GM10266 (cell line): ENCODE measurements around the gene COPS9.

ENCODE experiments used
- DNase-seq: peaks from one replicate; pipeline ENCODE4 v3.0.0; 2012; ENCODE audit errors: extremely low spot score
- TF ChIP-seq, protein P1 (sequence below): IDR thresholded peaks from 2 replicates; pipeline ENCODE4 v1.5.1; 2012; ENCODE audit warnings: mild to moderate bottlenecking, low read depth; ENCODE audit not compliant: control insufficient read depth, insufficient read depth; ENCODE audit errors: missing control alignments

COPS9 gene

DNA sequence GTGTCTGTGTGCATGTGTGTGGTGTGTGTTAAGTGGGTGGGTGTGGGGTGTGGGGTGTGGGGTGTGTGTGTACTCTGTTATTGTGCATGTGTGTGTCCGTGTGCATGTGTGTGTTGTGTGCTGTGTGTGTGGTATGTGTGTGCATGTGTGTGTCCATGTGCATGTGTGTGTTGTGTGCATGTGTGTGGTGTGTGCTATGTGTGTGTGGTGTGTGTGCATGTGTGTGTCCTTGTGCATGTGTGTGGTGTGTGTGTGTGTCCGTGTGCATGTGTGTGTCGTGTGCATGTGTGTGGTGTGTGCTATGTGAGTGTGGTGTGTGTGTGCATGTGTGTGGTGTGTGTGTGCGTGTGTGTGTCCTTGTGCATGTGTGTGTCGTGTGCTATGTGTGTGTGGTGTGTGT, 11.3 kb upstream of the COPS9 start:
- TF ChIP-seq, protein P1, sequence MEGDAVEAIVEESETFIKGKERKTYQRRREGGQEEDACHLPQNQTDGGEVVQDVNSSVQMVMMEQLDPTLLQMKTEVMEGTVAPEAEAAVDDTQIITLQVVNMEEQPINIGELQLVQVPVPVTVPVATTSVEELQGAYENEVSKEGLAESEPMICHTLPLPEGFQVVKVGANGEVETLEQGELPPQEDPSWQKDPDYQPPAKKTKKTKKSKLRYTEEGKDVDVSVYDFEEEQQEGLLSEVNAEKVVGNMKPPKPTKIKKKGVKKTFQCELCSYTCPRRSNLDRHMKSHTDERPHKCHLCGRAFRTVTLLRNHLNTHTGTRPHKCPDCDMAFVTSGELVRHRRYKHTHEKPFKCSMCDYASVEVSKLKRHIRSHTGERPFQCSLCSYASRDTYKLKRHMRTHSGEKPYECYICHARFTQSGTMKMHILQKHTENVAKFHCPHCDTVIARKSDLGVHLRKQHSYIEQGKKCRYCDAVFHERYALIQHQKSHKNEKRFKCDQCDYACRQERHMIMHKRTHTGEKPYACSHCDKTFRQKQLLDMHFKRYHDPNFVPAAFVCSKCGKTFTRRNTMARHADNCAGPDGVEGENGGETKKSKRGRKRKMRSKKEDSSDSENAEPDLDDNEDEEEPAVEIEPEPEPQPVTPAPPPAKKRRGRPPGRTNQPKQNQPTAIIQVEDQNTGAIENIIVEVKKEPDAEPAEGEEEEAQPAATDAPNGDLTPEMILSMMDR, result no peak

DNA sequence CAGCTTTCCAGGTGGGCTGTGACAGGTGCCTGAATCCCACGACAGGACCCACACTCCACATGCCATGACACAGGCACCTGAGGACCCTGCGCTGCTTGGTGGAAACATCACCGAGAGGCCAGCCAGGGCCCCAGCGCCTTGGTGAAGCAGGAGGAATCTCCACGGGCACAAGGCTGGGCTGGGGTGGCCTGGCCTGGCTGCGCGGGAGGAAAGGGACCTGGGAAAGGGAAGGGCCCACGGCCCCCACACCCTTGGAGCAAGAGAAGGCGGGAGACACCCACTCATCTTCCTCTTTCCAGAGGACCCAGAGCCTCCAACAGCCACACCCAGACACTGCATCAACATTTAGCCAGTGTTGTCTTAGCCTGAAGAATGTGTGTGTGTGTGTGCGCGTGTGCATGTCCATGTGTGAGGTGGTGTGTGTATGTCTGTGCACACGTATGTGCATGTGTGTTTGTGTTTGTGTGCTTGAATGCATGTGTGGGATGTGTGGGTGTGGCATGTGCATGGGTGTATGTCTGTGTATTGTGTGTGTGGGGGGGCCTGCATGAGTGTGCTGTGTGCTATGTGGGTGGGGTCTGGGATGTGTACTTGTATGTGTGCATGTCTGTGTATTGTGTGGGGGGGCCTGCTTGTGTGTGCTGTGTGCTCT, 10.6 kb upstream of the COPS9 start:
- no peak for DNase-seq
- TF ChIP-seq, protein P1, result no peak

More for the DNA sequence above, 11.3 kb upstream of the COPS9 start:
- DNase-seq, result no peak

DNA sequence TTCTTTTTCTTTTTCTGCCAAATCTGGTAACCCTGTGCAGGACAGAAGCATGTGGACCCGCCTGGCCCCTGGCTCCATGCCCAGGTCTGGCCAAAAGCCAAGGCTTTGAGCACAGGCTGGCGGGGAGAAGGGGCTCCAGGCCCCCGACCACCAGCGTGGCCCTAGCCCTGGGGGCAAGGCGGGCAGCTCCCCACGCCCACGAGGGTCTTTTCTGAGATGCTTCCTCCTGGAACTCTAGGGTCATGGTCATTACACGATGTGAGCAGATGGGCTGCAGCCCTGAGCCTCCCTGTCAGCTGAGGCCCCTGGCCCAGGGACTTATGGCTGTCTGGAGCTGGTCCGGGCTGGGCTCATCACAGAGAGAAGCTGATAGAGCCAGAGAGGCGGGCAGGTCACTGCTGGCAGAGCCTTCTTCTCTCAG, 10.0 kb upstream of the COPS9 start:
- no peak for DNase-seq
- TF ChIP-seq, protein P1, result no peak

DNA sequence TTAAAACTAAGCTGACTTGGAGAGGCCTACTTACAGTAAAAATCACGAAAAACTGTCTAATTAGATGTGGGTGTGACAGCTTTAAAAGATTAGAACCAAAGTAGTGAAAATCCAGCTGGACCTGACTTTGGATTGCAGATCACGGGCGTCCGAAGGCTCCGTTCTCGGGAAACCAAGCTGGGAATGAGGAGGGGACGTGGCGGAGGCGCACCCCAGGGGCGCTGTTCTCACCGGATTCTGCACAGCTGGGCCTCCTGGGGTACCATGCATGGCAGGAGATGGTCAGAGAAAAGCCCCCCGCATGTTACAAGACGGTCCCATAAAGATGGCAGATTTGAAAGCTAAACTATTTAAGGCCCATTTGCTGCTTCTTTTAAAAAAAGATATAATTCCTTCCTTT, 9.4 kb upstream of the COPS9 start:
- DNase-seq, result no peak
- TF ChIP-seq, protein P1, result no peak

DNA sequence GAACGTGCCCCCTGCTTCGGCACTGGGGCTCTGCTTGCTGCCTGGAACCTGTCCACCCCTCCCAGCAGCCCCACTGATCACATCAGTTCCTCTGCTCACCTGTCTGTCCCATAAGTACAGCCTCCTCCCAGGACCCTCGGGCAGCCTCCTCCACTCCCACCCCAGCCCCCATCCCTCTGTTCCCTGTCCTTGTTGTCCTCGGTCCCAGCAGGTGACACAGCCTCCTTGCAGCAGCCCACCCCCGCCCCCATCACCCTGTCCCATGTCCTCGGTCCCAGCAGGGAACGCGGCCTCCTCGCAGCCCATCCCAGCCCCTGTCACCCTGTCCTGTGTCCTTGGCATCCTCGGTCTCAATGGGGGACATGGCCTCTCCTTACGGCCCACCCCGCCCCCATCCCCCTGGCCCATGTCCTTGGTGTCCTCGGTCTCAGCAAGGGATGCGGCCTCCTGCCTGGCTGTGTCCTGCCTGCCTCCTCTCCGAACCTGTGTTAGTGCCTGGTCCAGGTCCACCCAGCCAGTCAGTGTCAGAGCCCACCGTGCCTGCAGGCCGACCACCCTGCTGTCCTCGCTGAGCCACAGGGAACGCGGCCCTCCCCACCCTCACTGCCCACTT, 8.7 kb upstream of the COPS9 start:
- TF ChIP-seq, protein P1, result no peak
- DNase-seq, result no peak

DNA sequence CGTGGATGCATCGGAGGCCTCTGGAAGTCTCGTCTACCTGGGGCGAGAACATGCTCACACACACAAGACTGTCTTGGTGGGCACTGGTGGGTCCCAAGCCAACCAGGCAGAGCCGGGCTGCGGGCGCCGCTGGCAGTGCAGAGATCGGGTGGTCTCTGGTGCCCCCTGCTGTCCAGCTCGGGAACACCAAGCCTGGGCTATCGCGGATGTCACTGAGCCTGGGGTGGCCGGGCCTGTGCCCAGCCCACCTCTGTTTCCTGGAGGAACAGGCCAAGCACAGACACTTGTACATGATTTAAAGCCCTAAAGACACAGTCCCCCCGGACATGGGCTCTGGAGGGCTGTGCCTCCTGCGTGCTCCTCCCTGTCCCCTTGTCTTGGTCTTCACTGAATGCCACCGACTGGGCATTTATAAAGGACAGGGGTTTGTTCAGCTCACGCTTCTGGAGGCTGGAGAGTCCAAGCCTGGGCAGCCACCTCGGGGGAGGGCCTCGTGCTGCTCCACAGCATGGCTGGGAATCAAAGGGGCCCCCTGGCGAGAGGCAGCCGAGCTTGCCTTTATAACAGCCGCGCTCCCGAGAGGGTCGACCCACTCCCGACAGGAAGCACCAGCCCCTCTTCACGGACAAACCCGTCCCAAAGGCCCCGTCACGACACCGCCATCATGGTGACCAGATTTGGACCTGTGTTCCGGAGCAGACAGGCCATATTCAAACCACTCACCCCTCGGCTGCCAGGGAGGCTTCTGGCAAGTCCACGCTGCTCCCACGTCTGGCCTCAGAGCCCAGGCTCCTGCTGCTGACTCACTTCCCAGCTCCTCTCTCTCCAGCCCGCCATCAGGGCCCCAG, 7.9 kb upstream of the COPS9 start:
- TF ChIP-seq, protein P1, result peak; percentile 97
- peak; percentile 86 for DNase-seq
